GM10847 (cell line): ENCODE results near the gene CIDEB.

ENCODE experiments used
- POLR2A ChIP-seq: IDR thresholded peaks from 2 replicates; pipeline ENCODE4 v1.6.1; 2011; ENCODE audit not compliant: insufficient read length; ENCODE audit errors: extremely low read depth

The CIDEB gene

DNA sequence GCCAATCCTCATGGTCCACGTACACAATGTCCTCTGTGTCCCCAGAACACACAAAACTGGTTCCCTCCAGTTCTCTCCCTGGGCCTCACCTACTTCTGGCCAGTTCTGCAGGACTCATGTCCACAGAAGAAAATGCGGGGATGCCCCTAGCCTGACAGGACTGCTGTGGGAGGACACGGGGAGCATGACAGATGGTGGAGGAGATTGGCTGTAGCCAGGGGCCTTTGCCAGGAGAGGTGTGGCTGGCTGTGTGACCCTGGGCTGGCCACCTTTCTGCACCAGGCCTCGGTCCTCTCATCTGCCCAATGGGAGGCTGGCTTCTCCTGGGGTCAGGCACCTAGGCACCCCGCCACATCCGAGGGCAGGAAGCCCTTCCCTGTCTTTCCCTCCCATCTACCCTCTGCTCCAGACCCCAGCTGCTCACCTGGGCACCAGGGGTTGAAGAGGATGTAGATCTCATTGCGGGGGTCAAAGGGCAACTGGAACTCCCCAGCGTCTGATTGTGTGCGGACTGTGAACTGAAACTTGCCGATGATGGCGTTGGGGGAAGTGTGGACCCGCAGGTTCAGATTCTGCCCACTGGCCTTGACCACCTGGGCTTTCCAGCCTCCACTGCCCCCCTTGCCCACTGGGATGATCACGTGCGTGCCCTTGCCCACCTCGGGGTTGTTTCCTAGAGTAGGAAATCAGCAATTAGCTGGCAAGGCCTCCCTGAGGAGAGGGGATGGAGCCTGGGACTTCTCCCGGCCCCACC lies 47.6 kb downstream of the CIDEB start:
- TF ChIP-seq POLR2A, result no peak

DNA sequence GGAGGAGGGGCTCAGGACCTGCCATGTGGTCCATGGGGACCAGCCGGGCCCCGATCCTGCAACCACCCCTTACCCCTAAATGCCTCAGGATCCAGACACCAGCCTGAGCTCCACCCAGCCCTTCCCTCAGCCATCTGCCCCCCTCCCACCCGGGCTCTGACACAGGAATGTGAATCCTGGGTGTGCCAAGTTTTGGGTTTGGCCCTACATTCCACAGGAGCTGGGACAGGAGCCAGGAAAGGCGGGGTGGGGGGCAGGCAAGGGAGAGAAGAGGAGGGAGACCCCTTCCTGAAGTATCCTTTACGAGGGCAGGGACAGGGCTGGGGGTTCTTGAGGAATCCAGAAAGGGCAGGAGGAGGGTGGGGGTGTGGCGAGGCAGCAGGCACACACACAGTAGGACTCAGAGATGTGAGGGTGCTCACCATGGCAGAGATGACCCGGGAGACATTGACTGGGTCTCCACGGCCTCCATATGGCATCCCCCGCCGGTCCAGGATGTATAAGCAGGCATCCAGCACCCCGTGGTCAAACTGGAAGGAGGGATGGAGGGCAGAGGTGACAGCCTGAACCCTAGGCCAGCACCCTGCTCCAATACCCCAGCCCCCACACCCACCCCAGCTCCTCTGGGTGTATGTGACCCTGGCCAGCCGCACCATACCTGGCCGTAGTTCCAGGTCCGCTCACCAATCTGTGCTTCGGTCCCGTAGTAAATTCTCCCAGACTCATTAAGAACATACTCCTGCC lies 48.3 kb downstream of the CIDEB start:
- no peak for TF ChIP-seq POLR2A

DNA sequence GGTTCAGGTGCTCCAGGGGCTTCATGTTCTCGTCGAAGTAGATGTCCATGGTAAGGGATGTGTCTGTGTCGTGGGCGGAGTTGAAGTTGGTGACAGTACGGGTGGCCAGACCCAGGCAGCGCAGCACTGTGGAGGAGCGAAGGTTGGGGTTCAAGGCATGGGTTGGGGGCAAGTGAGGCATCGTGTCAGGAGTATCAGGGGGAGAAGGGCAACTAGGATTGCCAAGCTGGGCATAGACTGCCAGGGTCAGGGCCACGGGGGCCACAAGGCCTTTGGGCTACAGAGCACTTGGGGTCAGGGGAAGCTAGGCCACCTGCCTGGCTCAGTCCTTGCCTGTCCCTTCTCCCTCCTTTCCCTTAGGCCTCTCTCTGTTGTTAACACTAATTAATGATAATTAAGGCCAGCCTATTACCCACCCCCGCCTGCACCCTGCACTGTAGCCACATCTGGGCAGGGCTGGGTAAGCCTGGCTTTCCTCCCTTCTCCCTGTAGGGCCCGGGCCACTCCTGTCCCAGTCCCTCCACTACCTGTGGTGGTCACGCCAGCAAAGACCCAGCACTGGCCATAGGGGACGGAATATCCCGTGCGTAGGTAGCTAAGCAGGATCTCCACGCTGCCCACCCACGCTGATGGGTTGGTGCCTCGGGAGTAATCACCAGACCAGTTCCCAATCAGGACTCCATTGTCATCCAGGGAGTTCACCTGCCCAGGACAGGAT lies 49.1 kb downstream of the CIDEB start:
- no peak for TF ChIP-seq POLR2A

DNA sequence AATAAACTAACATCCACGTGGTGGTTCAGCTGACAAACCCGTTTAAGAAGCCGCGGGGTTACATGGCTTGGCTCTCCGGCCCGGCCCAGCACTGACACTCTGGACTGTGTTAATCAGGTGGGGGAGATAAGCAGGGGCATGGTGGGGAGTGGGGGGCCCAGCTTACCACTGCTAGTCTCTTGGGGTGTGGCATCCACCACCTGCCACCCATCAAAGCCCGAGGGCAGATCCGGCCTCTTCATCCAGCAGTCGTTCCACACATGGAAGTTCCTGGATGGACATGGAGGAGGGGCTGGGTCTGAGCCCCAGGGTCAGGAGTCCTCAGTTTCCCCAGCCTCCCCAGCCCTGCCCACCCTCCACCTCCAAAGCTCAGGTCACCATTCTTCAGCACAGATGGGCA lies 49.7 kb downstream of the CIDEB start:
- no peak for TF ChIP-seq POLR2A

DNA sequence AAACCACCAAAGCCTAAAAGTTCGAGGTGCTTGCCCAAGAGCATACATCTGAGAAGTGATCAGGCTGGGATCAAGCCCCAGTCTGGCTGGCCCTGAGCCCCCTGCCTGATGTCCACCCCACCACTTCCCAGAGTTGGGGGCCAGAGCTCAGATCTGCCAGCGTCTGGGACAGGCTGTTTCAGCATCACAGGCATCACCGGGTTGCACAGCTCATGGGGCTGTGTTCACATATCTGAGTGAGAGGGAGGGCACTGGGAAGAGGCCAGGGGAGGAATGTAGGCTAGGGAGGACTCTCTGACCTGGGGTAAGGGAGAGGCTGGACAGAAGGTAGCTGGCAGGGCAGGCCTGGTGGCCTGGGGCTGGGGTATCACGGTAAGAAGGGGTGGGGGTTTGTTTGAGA lies 50.8 kb downstream of the CIDEB start:
- no peak for TF ChIP-seq POLR2A

DNA sequence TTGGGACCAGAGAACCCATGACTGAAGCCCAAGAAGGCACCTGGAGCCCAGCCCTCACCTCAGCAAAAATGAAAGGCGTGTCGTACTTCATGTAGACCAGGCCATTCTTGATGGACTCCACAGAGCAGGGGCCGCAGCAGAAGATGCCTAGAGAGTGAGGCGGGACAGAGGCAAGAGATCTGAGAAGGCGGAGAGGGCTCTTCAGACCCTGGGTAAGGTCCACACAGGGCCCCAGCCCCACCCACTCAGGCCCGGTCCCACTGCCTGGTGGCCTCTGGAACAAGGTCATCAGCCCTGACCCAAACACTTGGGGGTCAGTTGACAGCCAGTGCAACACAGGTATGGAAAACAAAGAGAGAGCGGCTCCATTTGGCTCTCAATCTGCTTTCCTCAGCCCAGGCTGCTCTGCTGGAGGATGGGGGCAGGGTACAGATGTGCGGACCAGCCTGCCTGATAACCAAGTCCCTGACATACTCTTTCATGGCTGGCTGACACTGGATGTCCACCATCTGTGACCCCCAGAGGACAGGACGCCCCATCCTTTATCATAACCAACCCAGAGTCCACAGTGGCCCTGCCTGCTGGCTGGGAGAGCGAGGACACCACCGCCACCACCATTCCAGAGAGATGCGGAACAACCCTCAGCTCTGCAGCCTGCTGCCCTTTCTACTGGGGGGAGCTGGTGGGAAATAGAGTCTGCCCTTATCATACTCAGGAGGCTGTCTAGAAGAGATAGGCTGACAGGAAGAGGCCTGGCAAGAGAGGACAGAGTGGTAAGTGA lies 51.7 kb downstream of the CIDEB start:
- no peak for TF ChIP-seq POLR2A

DNA sequence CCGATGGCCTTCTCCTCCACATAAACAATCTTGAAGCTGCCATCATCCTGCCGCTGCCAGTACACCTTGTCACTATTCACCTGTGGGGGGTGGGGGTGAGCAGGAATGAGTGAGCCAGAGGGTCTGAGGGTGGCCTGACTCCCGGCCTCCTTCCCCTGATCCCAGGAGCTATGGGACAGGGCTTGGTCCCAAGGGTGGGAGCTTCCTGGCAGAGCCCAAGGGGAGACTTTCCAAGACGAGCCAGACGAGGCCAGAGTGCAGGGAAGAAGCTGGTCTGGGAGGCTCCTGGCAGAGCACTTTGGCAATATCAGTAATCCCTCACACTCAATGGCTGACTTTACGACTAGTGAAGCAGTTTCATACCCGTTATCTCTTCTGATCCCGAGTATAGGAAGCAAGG lies 52.3 kb downstream of the CIDEB start:
- TF ChIP-seq POLR2A, result no peak
